Body of pancreas (tissue), 4 donors: Measurements from ENCODE around the gene NAALAD2.

ENCODE experiments used
- POLR2A ChIP-seq, 3 donors: fragments of 450-650 bp; IDR thresholded peaks; one replicate each; pipeline ENCODE4 v1.6.1; 2016; ENCODE audit warnings: antibody characterized with exemption in 3 of 3, mild to moderate bottlenecking in 2 of 3
- TF ChIP-seq, protein P1 (sequence below), 7 experiments: fragments of 450-650 bp in 4 of 7; fragments of 200-600 bp in 3 of 7; sonication (generic) in 3 of 7; IDR thresholded peaks; one replicate each; pipeline ENCODE4 v1.5.1; 2016 to 2019; ENCODE audit warnings: antibody characterized with exemption in 7 of 7

DNA sequence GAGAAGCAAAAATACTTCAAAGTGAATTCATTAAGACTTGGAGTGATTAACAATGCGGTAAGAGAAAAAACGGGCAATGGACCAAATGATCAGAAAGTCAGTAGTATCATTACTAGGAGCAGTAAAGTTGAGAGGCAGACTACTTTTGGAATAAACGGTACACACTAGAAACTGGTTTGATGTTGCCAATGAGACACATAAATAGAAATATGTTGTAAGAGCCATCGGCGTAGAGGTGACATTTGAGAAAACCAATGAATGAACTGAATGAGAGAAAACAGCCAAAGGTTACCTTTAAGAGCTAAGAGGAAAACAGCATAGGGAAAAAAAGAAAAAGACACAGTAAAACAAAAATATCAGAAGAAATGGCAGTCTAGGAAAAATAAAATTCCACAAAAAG, 82.1 kb downstream of the NAALAD2 start:
- TF ChIP-seq, protein P1, sequence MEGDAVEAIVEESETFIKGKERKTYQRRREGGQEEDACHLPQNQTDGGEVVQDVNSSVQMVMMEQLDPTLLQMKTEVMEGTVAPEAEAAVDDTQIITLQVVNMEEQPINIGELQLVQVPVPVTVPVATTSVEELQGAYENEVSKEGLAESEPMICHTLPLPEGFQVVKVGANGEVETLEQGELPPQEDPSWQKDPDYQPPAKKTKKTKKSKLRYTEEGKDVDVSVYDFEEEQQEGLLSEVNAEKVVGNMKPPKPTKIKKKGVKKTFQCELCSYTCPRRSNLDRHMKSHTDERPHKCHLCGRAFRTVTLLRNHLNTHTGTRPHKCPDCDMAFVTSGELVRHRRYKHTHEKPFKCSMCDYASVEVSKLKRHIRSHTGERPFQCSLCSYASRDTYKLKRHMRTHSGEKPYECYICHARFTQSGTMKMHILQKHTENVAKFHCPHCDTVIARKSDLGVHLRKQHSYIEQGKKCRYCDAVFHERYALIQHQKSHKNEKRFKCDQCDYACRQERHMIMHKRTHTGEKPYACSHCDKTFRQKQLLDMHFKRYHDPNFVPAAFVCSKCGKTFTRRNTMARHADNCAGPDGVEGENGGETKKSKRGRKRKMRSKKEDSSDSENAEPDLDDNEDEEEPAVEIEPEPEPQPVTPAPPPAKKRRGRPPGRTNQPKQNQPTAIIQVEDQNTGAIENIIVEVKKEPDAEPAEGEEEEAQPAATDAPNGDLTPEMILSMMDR (IDR thresholded peaks at IDR 0.05) = no peak
- TF ChIP-seq POLR2A (IDR thresholded peaks at IDR 0.05) = no peak
